RWPE1 (cell line): ENCODE data around the gene ASIC2.

ENCODE experiments used
- CTCF ChIA-PET: fragments of 350-600 bp; sonication (Branson Sonifier 250); formaldehyde crosslinking; extraction: SDS; loops from one replicate; lab custom pipeline; 2021; lab: Yijun Ruan, JAX
- POLR2A ChIA-PET: fragments of 400-600 bp; formaldehyde crosslinking; extraction: SDS; loops from one replicate; lab custom pipeline; 2020; ENCODE audit warnings: antibody characterized with exemption; ENCODE audit not compliant: low non-redundant PET; lab: Yijun Ruan, JAX
- DNase-seq: peaks from one replicate; pipeline ENCODE4 v3.0.0; 2012; ENCODE audit warnings: low spot score
- H3K27ac ChIP-seq: fragments of 450-650 bp; 2 replicates; pipeline ENCODE4 v1.5.1; 2017
- TF ChIP-seq, protein P1 (sequence below): fragments of 450-650 bp; conservative IDR thresholded peaks from 2 replicates; pipeline ENCODE4 v1.5.1; 2017; ENCODE audit warnings: low read depth, mild to moderate bottlenecking

The ASIC2 gene

DNA sequence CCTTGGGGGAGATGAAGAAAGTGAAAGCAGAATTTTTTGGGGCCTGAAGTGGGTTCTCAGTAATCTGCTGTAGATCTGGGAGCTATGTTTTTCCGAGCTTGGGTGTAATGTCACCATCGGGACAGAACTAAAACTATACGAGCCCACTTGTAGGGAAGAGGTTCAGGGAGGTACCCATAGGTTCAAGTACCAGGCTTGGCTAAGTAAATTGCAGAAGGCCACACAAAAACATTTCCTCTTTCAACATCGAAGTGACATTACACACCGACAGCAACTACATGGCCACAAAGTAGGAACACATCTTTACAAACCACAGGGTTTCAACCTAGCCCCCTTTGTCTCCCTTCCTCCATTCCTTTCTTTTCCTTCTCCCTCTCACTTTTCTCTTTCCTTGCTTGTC is 10.2 kb upstream of the ASIC2 start:
- TF ChIP-seq, protein P1, sequence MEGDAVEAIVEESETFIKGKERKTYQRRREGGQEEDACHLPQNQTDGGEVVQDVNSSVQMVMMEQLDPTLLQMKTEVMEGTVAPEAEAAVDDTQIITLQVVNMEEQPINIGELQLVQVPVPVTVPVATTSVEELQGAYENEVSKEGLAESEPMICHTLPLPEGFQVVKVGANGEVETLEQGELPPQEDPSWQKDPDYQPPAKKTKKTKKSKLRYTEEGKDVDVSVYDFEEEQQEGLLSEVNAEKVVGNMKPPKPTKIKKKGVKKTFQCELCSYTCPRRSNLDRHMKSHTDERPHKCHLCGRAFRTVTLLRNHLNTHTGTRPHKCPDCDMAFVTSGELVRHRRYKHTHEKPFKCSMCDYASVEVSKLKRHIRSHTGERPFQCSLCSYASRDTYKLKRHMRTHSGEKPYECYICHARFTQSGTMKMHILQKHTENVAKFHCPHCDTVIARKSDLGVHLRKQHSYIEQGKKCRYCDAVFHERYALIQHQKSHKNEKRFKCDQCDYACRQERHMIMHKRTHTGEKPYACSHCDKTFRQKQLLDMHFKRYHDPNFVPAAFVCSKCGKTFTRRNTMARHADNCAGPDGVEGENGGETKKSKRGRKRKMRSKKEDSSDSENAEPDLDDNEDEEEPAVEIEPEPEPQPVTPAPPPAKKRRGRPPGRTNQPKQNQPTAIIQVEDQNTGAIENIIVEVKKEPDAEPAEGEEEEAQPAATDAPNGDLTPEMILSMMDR, result no peak
- CTCF ChIA-PET, result interaction anchor here (0.7 kb wide), 1 partner anchor 282 kb away, joined by 3 read pairs; no protein-coding TSS in a partner anchor
- DNase-seq, result no peak
- H3K27ac ChIP-seq, result no peak overlapping the region
- POLR2A ChIA-PET, result no interaction called here

DNA sequence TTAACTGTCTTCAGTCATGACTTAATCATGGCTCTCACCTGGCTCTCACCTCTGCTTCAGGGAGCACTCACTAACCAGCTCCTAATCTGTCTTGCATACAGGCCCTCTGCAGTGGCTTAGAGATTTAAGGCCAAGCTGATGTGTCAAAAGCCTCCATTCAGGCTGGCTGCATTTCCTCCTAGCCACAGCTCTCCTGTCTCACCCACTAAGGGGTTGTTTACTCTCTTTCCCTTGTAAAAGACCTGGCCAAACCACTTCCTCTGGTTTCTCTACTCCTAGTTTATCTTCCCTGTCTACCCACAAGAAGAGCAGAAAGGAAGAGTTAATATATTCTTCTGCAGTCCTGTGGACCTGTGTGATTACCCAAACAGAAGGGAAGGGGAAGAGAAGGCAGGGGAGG is 9.3 kb upstream of the ASIC2 start:
- ChIA-PET POLR2A (no interaction called here), CTCF (no interaction called here)
- no peak overlapping the region for H3K27ac ChIP-seq
- TF ChIP-seq, protein P1, result no peak
- no peak for DNase-seq

DNA sequence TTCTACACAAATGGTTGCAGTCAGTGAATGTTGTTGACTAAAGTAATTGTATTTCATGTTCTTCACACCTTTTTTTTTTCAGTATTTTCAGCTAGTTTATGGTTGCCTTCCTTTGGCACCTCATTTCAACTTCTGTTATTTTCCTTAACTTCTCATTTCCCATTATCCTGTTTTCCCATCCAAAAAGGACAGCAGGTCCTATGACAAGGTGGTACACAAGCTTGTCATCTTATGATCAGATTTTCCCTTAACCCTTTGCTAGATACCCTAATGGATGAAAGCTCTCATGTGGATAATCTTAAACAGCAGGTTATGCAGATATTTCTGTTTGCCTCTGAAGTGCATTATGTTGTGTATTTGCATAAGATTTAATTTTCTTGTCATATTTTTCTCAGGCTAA is 7.1 kb upstream of the ASIC2 start:
- ChIA-PET CTCF (no interaction called here), POLR2A (no interaction called here)
- H3K27ac ChIP-seq, result no peak overlapping the region
- TF ChIP-seq, protein P1, result no peak
- no peak for DNase-seq

DNA sequence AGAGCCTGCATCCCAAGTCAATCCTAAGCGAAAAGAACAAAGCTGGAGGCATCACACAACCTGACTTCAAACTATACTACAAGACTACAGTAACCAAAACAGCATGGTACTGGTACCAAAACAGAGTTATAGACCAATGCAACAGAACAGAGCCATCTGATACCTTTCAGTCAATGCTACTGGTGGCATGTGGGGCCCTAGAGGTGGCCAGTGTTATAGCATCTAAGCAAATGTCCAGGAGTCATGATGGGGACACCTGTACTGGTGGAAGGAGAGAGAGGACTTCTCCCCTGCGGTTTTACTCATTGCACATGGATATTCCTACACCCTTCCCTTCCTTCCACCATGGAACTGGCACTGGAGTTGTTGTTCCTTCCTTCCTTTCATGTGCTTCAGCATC is 6.0 kb upstream of the ASIC2 start:
- POLR2A ChIA-PET, result no interaction called here
- TF ChIP-seq, protein P1, result no peak
- DNase-seq, result no peak
- no peak overlapping the region for H3K27ac ChIP-seq
- CTCF ChIA-PET, result interaction anchor here (0.7 kb wide), 1 partner anchor 40 kb away, joined by 4 read pairs; no protein-coding TSS in a partner anchor

DNA sequence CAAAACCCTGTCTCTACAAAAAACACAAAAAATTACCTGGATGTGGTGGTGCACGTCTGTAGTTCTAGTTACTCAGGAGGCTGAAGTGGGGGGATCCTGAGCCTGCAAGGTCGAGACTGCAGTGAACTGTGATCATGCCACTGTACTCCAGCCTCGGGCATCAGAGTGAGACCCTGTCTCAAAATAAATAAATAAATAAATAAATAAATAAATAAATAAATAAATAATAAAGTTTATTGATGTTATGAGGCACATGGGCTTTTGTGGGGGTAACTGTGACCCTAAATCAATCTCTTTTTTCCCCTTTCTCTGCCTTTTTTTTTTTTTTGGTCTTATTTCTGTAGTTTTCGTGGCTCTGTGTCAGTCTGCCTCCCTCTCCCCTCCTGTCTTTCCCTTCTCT is 4.5 kb upstream of the ASIC2 start:
- CTCF ChIA-PET, result no interaction called here
- no peak overlapping the region for H3K27ac ChIP-seq

DNA sequence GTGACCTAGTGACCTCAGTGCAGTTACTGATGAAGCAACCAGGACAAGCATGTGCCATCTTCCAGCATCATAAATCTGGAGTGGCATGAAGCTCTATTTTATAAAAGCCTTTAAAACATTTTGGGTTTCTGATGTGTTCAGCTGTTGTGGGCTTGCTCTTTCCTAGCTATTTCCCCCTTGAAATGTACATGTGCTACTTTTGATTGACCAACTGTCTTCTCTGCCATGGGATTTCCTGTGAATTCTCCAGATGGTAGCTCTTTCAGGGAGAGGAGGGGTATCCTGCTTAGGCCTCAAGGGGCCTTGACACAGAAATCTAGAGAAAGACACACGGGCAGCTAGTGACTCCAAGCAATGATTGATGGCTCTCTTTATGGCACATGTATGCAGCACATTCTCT is 1.9 kb upstream of the ASIC2 start:
- POLR2A ChIA-PET, result no interaction called here
- no peak for DNase-seq
- CTCF ChIA-PET, result no interaction called here
- H3K27ac ChIP-seq, result no peak overlapping the region
- TF ChIP-seq, protein P1, result no peak

More for the DNA sequence above, 4.5 kb upstream of the ASIC2 start:
- TF ChIP-seq, protein P1, result no peak
- DNase-seq, result no peak
- POLR2A ChIA-PET, result no interaction called here
